BJ (cell line): Measurements from ENCODE around the gene CIITA. TPM values are rescaled to one million over a fixed set of nuclear protein-coding genes. Genes with fewer than 3 reads are reported as not detected.

ENCODE experiments used
- CTCF ChIA-PET: fragments of 350-600 bp; formaldehyde crosslinking; extraction: SDS; loops from one replicate; lab custom pipeline; 2021; ENCODE audit warnings: antibody characterized with exemption, inconsistent platforms; lab: Yijun Ruan, JAX
- POLR2A ChIA-PET: fragments of 300-600 bp; sonication (Branson Sonifier 250); formaldehyde crosslinking; extraction: SDS; loops from one replicate; lab custom pipeline; 2021; ENCODE audit warnings: antibody characterized with exemption; lab: Charles Lee
- DNase-seq: peaks from one replicate; pipeline ENCODE4 v3.0.0-alpha.2; 2011; ENCODE audit warnings: low read depth
- H3K27me3 ChIP-seq: 2 replicates; pipeline ENCODE4 v1.6.0; 2011; ENCODE audit warnings: low read length; ENCODE audit not compliant: control insufficient read depth, insufficient read depth
- H3K36me3 ChIP-seq: 2 replicates; pipeline ENCODE4 v1.5.1; 2011; ENCODE audit warnings: low read length; ENCODE audit not compliant: control insufficient read depth, insufficient read depth
- H3K4me3 ChIP-seq: 2 replicates; pipeline ENCODE4 v1.5.1; 2011; ENCODE audit warnings: low read depth, mild to moderate bottlenecking, control low read depth, low read length
- polyA plus RNA-seq: library from polyadenylated mRNA; depleted of rRNA; stranded (reverse); fragments of >200 nt; gene quantifications from 2 replicates; pipeline ENCODE4 v1.2.3, GENCODE V29; 2011
- TF ChIP-seq, protein P1 (sequence below): IDR thresholded peaks from 2 replicates; pipeline ENCODE4 v1.5.1; 2011; ENCODE audit warnings: low read depth, mild to moderate bottlenecking, control low read depth, inconsistent platforms, low read length, moderate library complexity; ENCODE audit not compliant: insufficient read depth

Gene CIITA
- polyA plus RNA-seq, 1 experiment = not detected

DNA sequence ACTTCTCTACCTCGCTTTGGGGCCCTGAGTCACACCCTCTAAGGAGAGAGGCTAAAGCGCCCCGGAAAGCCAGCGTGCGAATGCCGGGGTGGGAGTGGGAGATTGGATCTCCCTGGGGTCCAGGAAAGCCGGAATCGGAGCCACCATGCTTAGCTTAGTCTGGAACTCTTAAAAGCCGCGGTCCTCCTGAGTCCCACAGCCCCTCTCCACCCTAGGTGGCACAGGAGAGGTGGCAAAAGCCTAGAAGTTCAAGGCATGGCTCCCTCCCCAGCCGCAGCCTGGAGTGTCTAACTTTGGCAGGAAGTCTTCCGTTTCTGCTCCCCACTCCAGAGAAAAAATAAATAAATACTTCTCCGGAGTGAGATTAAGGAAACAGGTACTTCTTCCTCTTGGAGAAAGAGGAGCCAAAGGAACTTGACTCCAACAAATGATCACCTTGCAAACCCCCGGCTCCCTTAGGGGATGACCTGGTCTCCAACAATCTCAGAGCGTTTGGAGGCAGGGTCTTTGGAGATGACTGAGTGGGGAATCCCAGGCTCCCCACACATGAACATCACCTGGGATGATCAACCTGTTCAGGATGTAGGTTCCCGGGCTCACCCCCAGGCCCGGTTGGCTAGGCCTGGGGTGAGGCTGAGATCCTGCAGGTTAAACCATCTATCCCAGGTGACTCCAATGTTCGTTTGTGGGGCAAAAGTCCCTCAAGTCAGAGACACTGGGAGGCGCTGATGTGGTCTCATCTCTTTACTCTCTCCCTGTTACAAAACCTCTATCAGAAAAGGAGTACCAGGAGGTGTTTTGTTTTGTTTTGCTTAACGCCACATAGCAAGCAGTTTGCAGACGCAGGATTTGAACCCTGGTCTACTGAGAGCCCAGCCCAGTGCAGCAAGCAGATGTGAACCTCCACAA lies 2.9 kb downstream of the CIITA start:
- POLR2A ChIA-PET = no interaction called here
- H3K4me3 ChIP-seq = no peak overlapping the region

DNA sequence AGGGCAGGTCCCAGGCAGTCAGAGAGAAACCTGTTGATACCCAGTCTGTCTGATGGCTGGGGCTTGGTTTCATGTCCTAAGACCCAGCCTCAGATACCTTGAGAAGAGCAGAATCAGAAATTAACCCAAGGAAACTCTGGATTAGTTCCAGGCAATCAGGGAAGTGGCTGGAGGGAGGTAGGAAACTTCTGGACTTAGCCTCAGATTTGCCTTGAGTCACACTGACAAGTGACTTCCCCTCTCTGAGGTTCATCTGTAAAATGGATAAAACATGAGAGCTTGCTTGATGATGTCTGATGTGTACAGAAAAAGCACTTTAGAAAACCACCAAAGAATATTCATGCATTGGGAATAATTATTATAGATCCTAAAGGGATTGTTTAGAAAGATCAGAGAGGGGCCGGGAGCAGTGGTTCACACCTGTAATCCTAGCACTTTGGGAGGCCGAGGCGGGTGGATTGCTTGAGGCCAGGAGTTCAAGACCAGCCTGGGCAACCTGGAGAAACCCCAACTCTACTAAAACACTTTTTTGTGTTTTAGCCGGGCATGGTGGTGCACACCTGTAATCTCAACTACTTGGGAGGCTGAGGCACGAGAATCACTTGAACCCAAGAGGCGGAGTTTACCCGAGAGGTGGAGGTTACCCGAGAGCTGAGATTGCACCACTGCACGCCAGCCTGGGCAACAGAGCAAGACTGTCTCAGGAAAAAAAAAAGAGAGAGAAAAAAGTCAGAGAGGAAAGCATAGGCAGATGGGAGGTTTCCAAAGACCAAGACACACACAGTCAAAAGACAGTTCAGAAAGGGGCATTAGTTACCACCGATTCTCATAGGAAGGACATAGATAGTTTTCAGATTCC lies 3.8 kb downstream of the CIITA start:
- CTCF ChIA-PET = no interaction called here
- POLR2A ChIA-PET = no interaction called here
- Histone ChIP-seq H3K4me3 (no peak overlapping the region), H3K36me3 (no peaks in the 10 kb centered on the region), H3K27me3 (peaks cover 16% of the 10 kb centered on the region)
- TF ChIP-seq, protein P1, sequence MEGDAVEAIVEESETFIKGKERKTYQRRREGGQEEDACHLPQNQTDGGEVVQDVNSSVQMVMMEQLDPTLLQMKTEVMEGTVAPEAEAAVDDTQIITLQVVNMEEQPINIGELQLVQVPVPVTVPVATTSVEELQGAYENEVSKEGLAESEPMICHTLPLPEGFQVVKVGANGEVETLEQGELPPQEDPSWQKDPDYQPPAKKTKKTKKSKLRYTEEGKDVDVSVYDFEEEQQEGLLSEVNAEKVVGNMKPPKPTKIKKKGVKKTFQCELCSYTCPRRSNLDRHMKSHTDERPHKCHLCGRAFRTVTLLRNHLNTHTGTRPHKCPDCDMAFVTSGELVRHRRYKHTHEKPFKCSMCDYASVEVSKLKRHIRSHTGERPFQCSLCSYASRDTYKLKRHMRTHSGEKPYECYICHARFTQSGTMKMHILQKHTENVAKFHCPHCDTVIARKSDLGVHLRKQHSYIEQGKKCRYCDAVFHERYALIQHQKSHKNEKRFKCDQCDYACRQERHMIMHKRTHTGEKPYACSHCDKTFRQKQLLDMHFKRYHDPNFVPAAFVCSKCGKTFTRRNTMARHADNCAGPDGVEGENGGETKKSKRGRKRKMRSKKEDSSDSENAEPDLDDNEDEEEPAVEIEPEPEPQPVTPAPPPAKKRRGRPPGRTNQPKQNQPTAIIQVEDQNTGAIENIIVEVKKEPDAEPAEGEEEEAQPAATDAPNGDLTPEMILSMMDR = no peak
- no peak for DNase-seq

More for the DNA sequence above, 2.9 kb downstream of the CIITA start:
- CTCF ChIA-PET = interaction anchor here (2.0 kb wide), 1 partner anchor 39 kb away, joined by 7 read pairs; no protein-coding TSS in a partner anchor
- no peaks in the 10 kb centered on the region for H3K36me3 ChIP-seq
- TF ChIP-seq, protein P1 = no peak
- DNase-seq = no peak
- peaks cover 16% of the 10 kb centered on the region for H3K27me3 ChIP-seq

DNA sequence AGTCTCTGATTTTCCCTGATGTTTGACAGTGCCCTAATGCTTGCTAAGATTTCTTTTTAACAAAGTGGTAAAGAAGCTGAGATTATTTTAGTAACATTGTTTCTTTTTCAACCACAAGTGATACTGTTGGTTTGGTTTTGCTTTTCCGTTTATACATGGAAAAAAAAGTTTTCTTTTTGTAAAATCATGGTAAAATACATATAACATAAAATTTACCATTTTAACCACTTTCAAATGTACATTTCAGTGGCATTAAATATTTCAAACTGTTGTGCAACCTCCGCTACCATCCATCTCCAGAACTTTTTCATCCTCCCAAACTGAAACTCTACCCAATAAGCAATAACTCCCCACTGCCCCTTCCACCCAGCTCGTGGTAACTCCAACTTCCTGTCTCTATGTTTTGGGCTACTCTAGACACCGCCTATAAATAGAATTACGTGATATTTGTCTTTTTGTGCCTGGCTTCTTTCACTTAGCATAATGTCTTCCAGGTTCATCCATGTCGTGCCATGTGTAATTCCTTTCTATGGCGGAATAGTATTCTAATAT lies 4.6 kb downstream of the CIITA start:
- POLR2A ChIA-PET = no interaction called here
- TF ChIP-seq, protein P1 = no peak
- CTCF ChIA-PET = no interaction called here
- Histone ChIP-seq H3K4me3 (no peak overlapping the region), H3K27me3 (peaks cover 16% of the 10 kb centered on the region), H3K36me3 (no peaks in the 10 kb centered on the region)
- no peak for DNase-seq

DNA sequence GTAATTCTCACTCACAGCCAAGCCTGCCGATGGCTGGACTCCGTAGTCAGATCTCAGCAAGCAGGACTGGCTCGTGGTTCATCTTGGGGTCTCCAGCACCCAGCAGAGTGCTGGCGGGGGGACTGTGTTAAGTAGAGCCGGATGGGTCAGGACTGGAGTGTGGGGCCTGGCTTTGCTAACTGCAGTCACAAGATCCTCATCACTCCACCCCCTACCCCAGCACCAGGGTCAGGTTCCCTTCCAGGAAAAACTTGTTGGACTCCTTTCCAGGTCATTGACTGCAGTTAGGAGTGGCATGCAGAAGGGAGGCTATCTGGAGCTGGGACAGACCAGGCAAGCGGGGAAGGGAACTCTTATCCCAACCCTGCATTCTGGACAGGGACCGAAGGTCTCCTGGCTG lies 6.0 kb downstream of the CIITA start:
- CTCF ChIA-PET = no interaction called here
- no peaks in the 10 kb centered on the region for H3K36me3 ChIP-seq
- peaks cover 16% of the 10 kb centered on the region for H3K27me3 ChIP-seq
- POLR2A ChIA-PET = no interaction called here
- DNase-seq = no peak
- H3K4me3 ChIP-seq = no peak overlapping the region
- TF ChIP-seq, protein P1 = no peak
